PFSK-1 (cell line): ENCODE results near the gene C18orf63.

ENCODE experiments used
- POLR2AphosphoS5 ChIP-seq: IDR thresholded peaks from 2 replicates; pipeline ENCODE4 v1.6.1; 2012; ENCODE audit warnings: low read depth, mild to moderate bottlenecking, control low read depth, low read length, moderate library complexity
- SIN3A ChIP-seq: IDR thresholded peaks from 2 replicates; pipeline ENCODE4 v1.6.1; 2012; ENCODE audit warnings: mild to moderate bottlenecking, low read length, moderate library complexity, borderline replicate concordance; ENCODE audit not compliant: insufficient read depth
- TAF1 ChIP-seq: IDR thresholded peaks from 2 replicates; pipeline ENCODE4 v1.6.1; 2012; ENCODE audit warnings: low read length, control low read depth, borderline replicate concordance; ENCODE audit not compliant: insufficient read depth
- TF ChIP-seq, protein P1 (sequence below), 2 experiments: IDR thresholded peaks; 2 replicates each; pipeline versions ENCODE4 v1.6.1 to v1.8.0; 2011 to 2012; ENCODE audit warnings: low read depth in 2 of 2, low read length in 2 of 2, control low read depth in 1 of 2, inconsistent platforms in 1 of 2, mild to moderate bottlenecking in 1 of 2, moderate library complexity in 1 of 2; ENCODE audit not compliant: insufficient read depth in 1 of 2

DNA sequence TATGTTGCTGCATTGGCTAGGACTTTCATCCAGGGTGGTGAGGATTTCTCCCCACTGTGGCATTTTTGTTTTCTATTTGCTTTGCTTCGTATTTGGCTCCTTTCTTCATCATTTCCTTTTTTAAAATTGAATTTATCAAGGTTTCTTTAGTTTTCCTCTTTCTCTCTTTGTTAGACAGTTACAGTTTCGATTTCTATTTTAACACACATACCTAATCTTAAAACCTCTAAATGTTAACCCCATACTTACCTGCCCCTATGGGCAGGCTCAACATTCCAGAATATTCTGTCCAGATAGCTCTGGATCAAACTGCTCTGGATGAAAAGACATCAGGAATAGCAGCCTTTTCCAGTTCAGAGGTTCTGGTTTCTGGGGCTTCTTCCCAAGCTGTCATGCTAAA lies 92.2 kb downstream of the C18orf63 start:
- TF ChIP-seq, protein P1, sequence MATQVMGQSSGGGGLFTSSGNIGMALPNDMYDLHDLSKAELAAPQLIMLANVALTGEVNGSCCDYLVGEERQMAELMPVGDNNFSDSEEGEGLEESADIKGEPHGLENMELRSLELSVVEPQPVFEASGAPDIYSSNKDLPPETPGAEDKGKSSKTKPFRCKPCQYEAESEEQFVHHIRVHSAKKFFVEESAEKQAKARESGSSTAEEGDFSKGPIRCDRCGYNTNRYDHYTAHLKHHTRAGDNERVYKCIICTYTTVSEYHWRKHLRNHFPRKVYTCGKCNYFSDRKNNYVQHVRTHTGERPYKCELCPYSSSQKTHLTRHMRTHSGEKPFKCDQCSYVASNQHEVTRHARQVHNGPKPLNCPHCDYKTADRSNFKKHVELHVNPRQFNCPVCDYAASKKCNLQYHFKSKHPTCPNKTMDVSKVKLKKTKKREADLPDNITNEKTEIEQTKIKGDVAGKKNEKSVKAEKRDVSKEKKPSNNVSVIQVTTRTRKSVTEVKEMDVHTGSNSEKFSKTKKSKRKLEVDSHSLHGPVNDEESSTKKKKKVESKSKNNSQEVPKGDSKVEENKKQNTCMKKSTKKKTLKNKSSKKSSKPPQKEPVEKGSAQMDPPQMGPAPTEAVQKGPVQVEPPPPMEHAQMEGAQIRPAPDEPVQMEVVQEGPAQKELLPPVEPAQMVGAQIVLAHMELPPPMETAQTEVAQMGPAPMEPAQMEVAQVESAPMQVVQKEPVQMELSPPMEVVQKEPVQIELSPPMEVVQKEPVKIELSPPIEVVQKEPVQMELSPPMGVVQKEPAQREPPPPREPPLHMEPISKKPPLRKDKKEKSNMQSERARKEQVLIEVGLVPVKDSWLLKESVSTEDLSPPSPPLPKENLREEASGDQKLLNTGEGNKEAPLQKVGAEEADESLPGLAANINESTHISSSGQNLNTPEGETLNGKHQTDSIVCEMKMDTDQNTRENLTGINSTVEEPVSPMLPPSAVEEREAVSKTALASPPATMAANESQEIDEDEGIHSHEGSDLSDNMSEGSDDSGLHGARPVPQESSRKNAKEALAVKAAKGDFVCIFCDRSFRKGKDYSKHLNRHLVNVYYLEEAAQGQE (IDR thresholded peaks at IDR 0.05; ENCODE audit: insufficient read depth in 1 of 2, low read depth in 2 of 2, low read length in 2 of 2): no peak
- TF ChIP-seq SIN3A (no peak), POLR2AphosphoS5 (no peak), TAF1 (no peak)
